EH (cell line): Measurements from ENCODE around the gene SUCLG2.
A peak's percentile ranks its signal among the peaks of the same experiment; 100 is the strongest.
"Not testable (repeated sequence)": the region's sequence is repeated elsewhere in the genome, so short reads cannot be mapped to it uniquely, and the experiment has no call there.

ENCODE experiments used
- DNase-seq: peaks from one replicate; pipeline ENCODE4 v3.0.0-alpha.2; 2015; ENCODE audit warnings: low read depth

SUCLG2 gene

GRCh38 chr3:67608034-67608433, 46.4 kb downstream of the SUCLG2 start:
- no peak for DNase-seq

- peak; percentile 85 for DNase-seq
Observed at GRCh38 chr3:67605377-67605776, 49.0 kb downstream of the SUCLG2 start.

DNA sequence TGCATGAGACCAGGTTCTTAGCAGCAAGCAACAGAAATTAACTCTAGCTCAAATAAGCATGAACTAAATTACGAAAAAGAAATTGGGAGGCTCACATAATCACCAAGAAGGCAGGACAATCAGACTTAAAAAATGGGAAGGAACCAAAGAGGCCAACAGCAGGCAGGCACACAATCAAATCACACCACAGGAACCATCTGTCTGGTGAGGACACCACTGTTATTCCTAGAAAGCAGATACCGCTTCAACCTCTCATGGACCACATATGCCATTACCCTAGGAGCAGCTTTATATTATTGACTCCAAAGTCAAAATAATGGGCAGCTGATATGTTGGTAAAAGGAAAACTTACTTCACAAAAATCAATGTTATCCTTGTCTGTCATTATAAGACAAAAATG, 51.6 kb downstream of the SUCLG2 start:
- no peak for DNase-seq

DNA sequence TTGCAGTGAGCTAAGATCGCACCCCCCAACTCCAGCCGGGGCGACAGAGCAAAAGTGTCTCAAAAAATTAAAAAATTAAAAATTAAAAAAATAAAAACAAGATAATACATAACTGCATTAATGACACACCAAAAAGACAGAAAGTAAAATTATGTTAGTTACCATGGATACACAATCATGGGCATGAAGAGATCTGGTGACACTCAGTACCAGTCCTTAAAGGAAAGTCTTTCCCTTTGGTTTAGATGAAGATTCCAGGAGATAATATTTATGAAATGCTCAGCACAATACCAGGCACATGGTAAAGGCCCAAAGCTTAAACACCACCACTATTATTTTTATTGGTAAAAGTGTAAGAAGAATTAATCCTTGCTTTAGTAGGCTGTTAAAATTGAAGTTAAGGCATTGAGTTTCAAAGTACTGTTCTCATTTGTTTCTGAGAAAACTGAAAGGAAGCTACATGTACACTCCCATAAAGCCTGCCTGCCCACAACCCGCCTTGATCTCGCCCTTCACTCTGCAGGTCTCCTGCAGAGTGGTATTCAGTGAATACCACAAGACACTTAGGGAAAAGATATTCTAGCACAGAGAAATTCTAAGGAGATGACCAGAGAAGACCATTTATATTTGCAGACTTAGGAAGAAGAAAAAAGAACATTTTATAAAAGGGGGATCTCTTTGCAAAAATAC, 52.3 kb downstream of the SUCLG2 start:
- peak; percentile 11 for DNase-seq

DNA sequence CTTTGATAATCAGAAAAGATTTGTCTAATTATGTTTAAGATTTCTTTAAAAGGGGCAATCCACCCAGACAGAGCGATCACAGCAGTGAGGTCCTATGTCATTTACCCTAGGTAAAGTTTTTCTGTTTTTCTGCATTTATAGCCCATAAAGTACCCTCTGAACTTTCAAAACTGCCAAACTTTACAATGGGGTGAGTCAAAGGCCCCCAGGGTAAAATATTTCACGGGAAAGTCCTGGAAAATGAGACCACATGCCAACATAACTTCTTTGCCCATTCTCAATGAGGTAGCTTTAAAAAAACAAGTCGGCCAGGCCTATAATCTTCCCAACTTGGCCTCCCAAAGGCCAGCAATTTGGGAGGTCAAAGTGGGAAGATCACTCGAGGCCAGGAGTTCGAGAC, 53.0 kb downstream of the SUCLG2 start:
- DNase-seq: peak; percentile 49

- DNase-seq: no peak
Observed at GRCh38 chr3:67599821-67600220, 54.6 kb downstream of the SUCLG2 start.

GRCh38 chr3:67598814-67599556, 55.4 kb downstream of the SUCLG2 start:
- DNase-seq: no peak

DNA sequence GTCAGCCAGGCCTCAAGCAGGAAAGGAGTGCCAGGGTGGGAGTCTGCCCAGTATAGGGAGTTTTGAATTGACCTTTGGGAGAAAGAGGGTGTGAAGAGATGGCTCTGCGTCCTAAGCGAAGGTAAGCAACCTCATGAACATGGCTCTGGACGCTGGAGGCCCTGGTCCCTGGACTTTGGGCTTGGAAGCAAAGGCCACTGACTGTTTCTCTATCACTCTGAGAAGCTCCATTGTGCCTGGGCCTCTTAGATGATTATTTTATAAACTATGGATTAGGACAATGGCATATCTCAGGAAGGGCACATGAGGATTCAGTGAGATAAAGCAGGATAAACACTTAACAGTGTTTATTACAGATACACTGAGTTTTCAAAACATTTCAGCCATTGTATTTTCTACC, 59.0 kb downstream of the SUCLG2 start:
- DNase-seq: no peak

- peak; percentile 88 for DNase-seq
Observed at GRCh38 chr3:67593761-67594234, 60.6 kb downstream of the SUCLG2 start.

DNA sequence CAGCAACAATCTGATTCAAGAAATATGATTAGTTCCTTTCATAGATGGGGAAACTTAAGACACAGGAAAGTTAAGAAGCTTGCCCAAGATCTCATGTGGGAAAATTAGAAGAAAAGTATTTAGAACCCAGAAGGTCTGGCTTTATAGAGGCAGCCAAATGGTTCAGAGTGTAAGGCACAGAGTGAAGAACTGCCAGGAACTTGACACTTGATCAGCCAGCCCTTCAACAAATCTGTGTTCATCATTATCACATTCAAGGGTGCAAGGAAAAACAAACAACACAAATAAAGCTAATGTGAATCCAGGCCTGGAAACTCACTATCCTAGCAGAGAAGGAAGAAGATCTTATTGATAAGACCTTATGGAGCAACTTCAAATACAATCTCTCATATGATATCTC, 62.4 kb downstream of the SUCLG2 start:
- DNase-seq: no peak

GRCh38 chr3:67587811-67588210, 66.6 kb downstream of the SUCLG2 start:
- no peak for DNase-seq

GRCh38 chr3:67587301-67587700, 67.1 kb downstream of the SUCLG2 start:
- DNase-seq: no peak

GRCh38 chr3:67584608-67585007, 69.8 kb downstream of the SUCLG2 start:
- not testable (repeated sequence) for DNase-seq

- no peak for DNase-seq
Observed at GRCh38 chr3:67580430-67581000, 73.9 kb downstream of the SUCLG2 start.

- peak; percentile 15 for DNase-seq
Observed at GRCh38 chr3:67578416-67578815, 76.0 kb downstream of the SUCLG2 start.

DNA sequence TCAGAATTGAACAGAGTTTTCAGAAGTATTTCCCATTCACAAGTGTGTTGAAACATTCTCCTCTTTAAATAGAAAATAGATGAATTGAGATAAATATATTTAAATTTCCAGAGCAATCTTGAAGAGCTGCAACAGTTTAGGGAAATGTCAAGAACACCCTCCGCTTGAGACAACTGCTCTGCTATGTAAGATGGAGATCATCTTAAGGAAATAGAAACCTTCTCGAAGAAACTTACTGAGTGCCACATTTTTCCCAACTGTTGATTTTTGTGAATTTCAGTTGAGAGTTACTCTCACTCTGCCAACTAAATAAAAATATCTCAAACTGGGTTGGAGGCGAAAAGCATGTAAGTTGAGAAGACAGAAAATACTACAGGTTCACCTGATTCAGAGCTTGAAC, 78.0 kb downstream of the SUCLG2 start:
- DNase-seq: no peak

DNA sequence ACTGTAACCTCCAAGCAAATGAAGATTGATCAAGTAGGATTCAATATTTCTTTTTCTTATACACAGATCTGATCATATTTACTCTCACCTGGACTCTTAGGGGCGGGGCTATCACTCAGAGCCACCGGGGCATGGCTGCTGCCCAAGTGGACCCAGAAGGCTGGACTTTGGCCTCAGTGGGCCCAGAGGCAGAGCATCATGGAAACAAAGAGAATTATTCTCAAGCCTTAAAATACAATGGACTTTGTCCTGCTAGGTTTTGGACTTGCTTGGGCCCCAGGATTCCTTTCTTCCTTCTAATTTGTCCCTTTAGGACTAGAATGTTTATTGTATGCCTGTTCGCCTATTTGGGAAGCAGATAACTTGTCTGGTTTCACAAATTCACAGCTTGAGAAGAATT, 85.1 kb downstream of the SUCLG2 start:
- no peak for DNase-seq

GRCh38 chr3:67567893-67568292, 86.5 kb downstream of the SUCLG2 start:
- DNase-seq: no peak

DNA sequence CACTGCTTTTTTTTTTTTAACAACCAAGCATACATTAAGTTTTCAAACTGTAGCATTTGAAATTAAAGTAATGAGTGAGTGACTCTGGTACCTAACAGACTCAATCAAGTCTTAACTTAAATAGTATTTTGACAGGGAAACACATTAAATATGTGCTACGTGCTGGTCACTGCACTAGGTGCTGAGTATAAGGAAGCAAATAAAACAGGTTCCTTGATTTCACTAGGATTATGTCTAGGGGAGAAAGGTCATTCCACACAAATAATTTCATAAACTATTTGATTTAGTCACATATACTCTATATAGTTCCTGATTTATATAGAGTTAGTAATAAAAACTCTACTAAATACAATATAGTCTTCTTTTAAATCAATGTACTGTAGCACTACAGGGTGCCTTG, 89.4 kb downstream of the SUCLG2 start:
- DNase-seq: no peak

DNA sequence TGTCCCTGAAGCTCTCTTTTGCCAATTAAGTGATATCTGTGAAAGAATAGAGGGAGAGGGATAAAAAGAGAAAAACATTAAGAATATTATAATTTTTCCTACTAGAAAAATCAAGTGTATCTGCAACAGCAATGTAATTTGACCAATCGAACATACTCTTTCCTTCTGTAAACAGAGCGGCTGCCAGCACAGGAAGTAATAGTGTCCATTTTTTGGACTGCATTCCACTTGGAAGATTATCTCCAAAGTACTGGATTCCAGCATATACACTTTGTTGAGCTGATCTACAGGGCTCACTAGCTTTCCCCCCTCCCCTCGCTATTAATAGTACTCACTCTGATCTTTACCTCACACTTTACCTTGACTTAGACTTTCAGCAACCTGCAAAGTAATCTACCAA, 90.4 kb downstream of the SUCLG2 start:
- DNase-seq: peak; percentile 19

DNA sequence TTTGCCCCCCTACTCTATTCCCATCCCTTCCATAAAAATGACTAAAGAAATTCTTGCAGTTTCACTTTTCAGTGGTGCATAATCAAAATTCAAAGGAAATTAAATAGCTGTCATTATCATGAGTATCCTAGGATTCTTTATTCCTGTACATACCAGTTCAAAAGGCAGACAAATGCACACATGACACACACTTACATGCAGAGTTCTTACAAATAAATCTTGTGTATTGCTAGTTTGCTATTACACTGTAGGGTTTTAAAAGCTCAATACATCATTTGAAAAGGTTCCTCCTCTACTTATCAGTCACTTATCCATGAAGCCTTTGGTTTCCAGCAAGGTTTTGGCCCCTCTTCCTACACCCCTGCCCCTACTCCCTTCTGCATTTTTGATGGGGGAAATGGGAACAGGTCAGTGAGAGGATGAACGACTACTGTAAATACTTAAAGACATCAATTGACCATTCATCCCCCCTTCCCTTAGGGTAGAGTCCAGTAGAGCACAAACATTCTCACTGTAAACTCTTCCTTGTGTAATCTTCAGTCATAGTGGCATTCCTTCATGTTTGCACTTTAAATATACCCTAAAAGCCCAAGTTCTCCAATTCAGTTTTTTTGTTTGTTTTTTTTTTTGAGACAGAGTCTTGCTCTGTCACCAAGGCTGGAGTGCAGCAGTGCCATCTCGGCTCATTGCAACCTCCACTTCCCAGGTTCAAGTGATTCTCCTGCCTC, 92.6 kb downstream of the SUCLG2 start:
- DNase-seq: peak; percentile 9

DNA sequence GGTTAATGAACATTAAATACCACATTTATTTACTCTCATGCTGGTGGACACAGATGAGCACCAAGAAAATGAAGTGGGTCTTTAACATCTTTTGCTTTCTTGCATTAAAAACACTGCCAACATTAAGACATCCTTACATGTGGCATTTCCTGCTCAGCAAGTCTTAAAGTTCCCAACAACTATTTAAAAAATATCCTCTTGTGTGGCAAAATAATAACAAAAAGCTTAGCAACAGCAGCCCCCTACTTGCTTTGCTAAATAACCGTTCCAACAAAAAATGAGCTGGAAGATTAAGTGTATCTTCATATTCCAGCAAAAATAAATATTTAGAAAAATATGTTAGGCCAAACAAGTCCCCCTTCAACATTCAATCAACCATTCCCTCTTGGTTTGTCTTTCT, 93.1 kb downstream of the SUCLG2 start:
- DNase-seq: no peak
